Endometrium (tissue), 2 donors: Measurements from ENCODE around the gene ARPC1A.
"Not testable (repeated sequence)": the region's sequence is repeated elsewhere in the genome, so short reads cannot be mapped to it uniquely, and the experiment has no call there.

Experiments used
- FAIRE-seq: peaks from 2 replicates; lab custom pipeline; 2012; peaks lifted over from hg19 to GRCh38; lab: Jason Lieb, UNC
- donor health status: control.
- donor health status: control.

Gene ARPC1A

GRCh38 chr7:99325592-99326407 is at the start of gene ARPC1A:
Gene ARPC1A (plus strand): TSS chr7:99325898. CDS start chr7:99333354, 7,456 bp downstream.
- no peak for FAIRE-seq

GRCh38 chr7:99278180-99278579 is 47.5 kb upstream of the ARPC1A start:
- FAIRE-seq: no peak

GRCh38 chr7:99284165-99284564 is 41.5 kb upstream of the ARPC1A start:
- FAIRE-seq: not testable (repeated sequence)

GRCh38 chr7:99287779-99288534 is 37.7 kb upstream of the ARPC1A start:
- FAIRE-seq: no peak

- no peak for FAIRE-seq
Observed at GRCh38 chr7:99289185-99289584, 36.5 kb upstream of the ARPC1A start.

- not testable (repeated sequence) for FAIRE-seq
Observed at GRCh38 chr7:99290148-99290547, 35.5 kb upstream of the ARPC1A start.

GRCh38 chr7:99290980-99291607 is 34.6 kb upstream of the ARPC1A start:
- no peak for FAIRE-seq

- no peak for FAIRE-seq
Observed at GRCh38 chr7:99292127-99292526, 33.6 kb upstream of the ARPC1A start.

- no peak for FAIRE-seq
Observed at GRCh38 chr7:99293167-99293566, 32.5 kb upstream of the ARPC1A start.

- FAIRE-seq: no peak
Observed at GRCh38 chr7:99293650-99294049, 32.0 kb upstream of the ARPC1A start.

- FAIRE-seq: no peak
Observed at GRCh38 chr7:99296471-99296870, 29.2 kb upstream of the ARPC1A start.

GRCh38 chr7:99301496-99301895 is 24.2 kb upstream of the ARPC1A start:
- FAIRE-seq: no peak

- FAIRE-seq: no peak
Observed at GRCh38 chr7:99305473-99306260, 20.0 kb upstream of the ARPC1A start.

- FAIRE-seq: no peak
Observed at GRCh38 chr7:99308461-99309074, 17.1 kb upstream of the ARPC1A start.

- FAIRE-seq: no peak
Observed at GRCh38 chr7:99309111-99309510, 16.6 kb upstream of the ARPC1A start.

- no peak for FAIRE-seq
Observed at GRCh38 chr7:99310004-99310403, 15.7 kb upstream of the ARPC1A start.

GRCh38 chr7:99311702-99312101 is 14.0 kb upstream of the ARPC1A start:
- FAIRE-seq: no peak

- no peak for FAIRE-seq
Observed at GRCh38 chr7:99312316-99313203, 13.1 kb upstream of the ARPC1A start.

GRCh38 chr7:99313204-99313573 is 12.5 kb upstream of the ARPC1A start:
- no peak for FAIRE-seq

GRCh38 chr7:99314504-99314903 is 11.2 kb upstream of the ARPC1A start:
- no peak for FAIRE-seq

- FAIRE-seq: no peak
Observed at GRCh38 chr7:99320371-99320770, 5.3 kb upstream of the ARPC1A start.
